GM21526 (cell line): ENCODE measurements around the gene SIK3.

ENCODE experiments used
- ATAC-seq: cut with Tn5 transposase; IDR thresholded peaks from one replicate; pipeline ENCODE4 v1.9.1; 2021; ENCODE audit warnings: moderate library complexity; ENCODE audit not compliant: unreplicated experiment, low FRiP score

SIK3 gene

GRCh38 chr11:116879800-116880625, 218.2 kb downstream of the SIK3 start:
- ATAC-seq = no peak

- no peak for ATAC-seq
Observed at GRCh38 chr11:116876656-116877055, 221.6 kb downstream of the SIK3 start.

GRCh38 chr11:116875194-116875593, 223.0 kb downstream of the SIK3 start:
- ATAC-seq = no peak

GRCh38 chr11:116874251-116874650, 224.0 kb downstream of the SIK3 start:
- ATAC-seq = no peak

- no peak for ATAC-seq
Observed at GRCh38 chr11:116873381-116873780, 224.8 kb downstream of the SIK3 start.

GRCh38 chr11:116871248-116871647, 227.0 kb downstream of the SIK3 start:
- ATAC-seq = no peak

- no peak for ATAC-seq
Observed at GRCh38 chr11:116870054-116870453, 228.2 kb downstream of the SIK3 start.

- ATAC-seq = no peak
Observed at GRCh38 chr11:116869610-116870009, 228.6 kb downstream of the SIK3 start.

- ATAC-seq = no peak
Observed at GRCh38 chr11:116868066-116868465, 230.2 kb downstream of the SIK3 start.

GRCh38 chr11:116867619-116868018, 230.6 kb downstream of the SIK3 start:
- no peak for ATAC-seq

GRCh38 chr11:116866804-116867455, 231.3 kb downstream of the SIK3 start:
- ATAC-seq = no peak

GRCh38 chr11:116865696-116866095, 232.5 kb downstream of the SIK3 start:
- ATAC-seq = no peak

- ATAC-seq = no peak
Observed at GRCh38 chr11:116864531-116864930, 233.7 kb downstream of the SIK3 start.

GRCh38 chr11:116862951-116863350, 235.3 kb downstream of the SIK3 start:
- no peak for ATAC-seq

GRCh38 chr11:116862185-116862584, 236.0 kb downstream of the SIK3 start:
- ATAC-seq = no peak

GRCh38 chr11:116861539-116861938, 236.7 kb downstream of the SIK3 start:
- no peak for ATAC-seq

- no peak for ATAC-seq
Observed at GRCh38 chr11:116860303-116860702, 237.9 kb downstream of the SIK3 start.

GRCh38 chr11:116859175-116859574, 239.1 kb downstream of the SIK3 start:
- ATAC-seq = no peak

GRCh38 chr11:116857936-116858335, 240.3 kb downstream of the SIK3 start:
- no peak for ATAC-seq

- ATAC-seq = no peak
Observed at GRCh38 chr11:116857316-116857715, 240.9 kb downstream of the SIK3 start.

- no peak for ATAC-seq
Observed at GRCh38 chr11:116856423-116856822, 241.8 kb downstream of the SIK3 start.

- ATAC-seq = no peak
Observed at GRCh38 chr11:116855413-116855812, 242.8 kb downstream of the SIK3 start.
